Panc1 (cell line): ENCODE results near the gene HNRNPC. TPM values are rescaled to one million over a fixed set of nuclear protein-coding genes. Genes with fewer than 3 reads are reported as not detected.

Experiments
- ATAC-seq: fragments of 200-7000 bp; cut with Tn5 transposase; 2 replicates; pipeline ENCODE4 v1.9.1; 2020; ENCODE audit warnings: mild to moderate bottlenecking, moderate library complexity
- BruUV-seq: library from RNA; stranded (reverse); fragments of 400-500 nt; replicated peaks from 2 replicates; lab custom pipeline; 2021; lab: Mats Ljungman, UMichigan
- CTCF ChIA-PET: fragments of 300-600 bp; sonication (Branson Sonifier 250); formaldehyde crosslinking; loops from one replicate; lab custom pipeline; 2022; ENCODE audit warnings: antibody characterized with exemption; lab: Charles Lee
- POLR2A ChIA-PET: fragments of 300-600 bp; sonication (Branson Sonifier 250); formaldehyde crosslinking; loops from one replicate; lab custom pipeline; 2022; ENCODE audit warnings: antibody characterized with exemption; lab: Charles Lee
- DNase-seq: peaks from one replicate; pipeline ENCODE4 v3.0.0-alpha.2; 2010; ENCODE audit warnings: low read depth, low spot score
- H3K27ac ChIP-seq: 2 replicates; pipeline ENCODE4 v1.5.1; 2011; ENCODE audit warnings: mild to moderate bottlenecking, low read length, inconsistent platforms
- H3K27me3 ChIP-seq: fragments of 200-500 bp; sonication (Bioruptor generic); 2 replicates; pipeline ENCODE4 v1.6.0; 2014; ENCODE audit warnings: low read length, inconsistent platforms; ENCODE audit not compliant: control insufficient read depth, insufficient read depth
- H3K36me3 ChIP-seq: fragments of 200-500 bp; sonication (Bioruptor generic); 2 replicates; pipeline ENCODE4 v1.5.1; 2014; ENCODE audit warnings: inconsistent platforms, mild to moderate bottlenecking, low read length, moderate library complexity; ENCODE audit not compliant: control insufficient read depth, insufficient read depth
- H3K4me1 ChIP-seq: 2 replicates; pipeline ENCODE4 v1.5.1; 2011; ENCODE audit warnings: inconsistent platforms, mild to moderate bottlenecking, low read length, moderate library complexity; ENCODE audit not compliant: control insufficient read depth, insufficient read depth
- H3K4me3 ChIP-seq, 2 experiments: 2 replicates each; pipeline ENCODE4 v1.5.1; 2011 to 2012; ENCODE audit warnings: low read depth in 2 of 2, low read length in 2 of 2, mild to moderate bottlenecking in 2 of 2, inconsistent platforms in 1 of 2, moderate library complexity in 1 of 2
- H3K9me3 ChIP-seq: fragments of 200-500 bp; sonication (Bioruptor generic); 2 replicates; pipeline ENCODE4 v1.5.1; 2014; ENCODE audit warnings: low read depth, mild to moderate bottlenecking, inconsistent platforms, low read length, moderate library complexity; ENCODE audit not compliant: control insufficient read depth, insufficient read depth
- POLR2AphosphoS5 ChIP-seq: IDR thresholded peaks from 2 replicates; pipeline ENCODE4 v1.6.1; 2012; ENCODE audit warnings: mild to moderate bottlenecking, low read depth, low read length, moderate library complexity
- REST ChIP-seq, 2 experiments: IDR thresholded peaks; 2 replicates each; pipeline ENCODE4 v1.6.1; 2011 to 2012; ENCODE audit warnings: low read depth in 2 of 2, control low read depth in 1 of 2, low read length in 1 of 2, mild to moderate bottlenecking in 1 of 2, moderate library complexity in 1 of 2; ENCODE audit not compliant: insufficient read depth in 1 of 2
- SIN3A ChIP-seq: IDR thresholded peaks from 2 replicates; pipeline ENCODE4 v1.6.1; 2012; ENCODE audit warnings: low read depth, mild to moderate bottlenecking, low read length, moderate library complexity, borderline replicate concordance; ENCODE audit not compliant: insufficient read depth
- TCF7L2 ChIP-seq: IDR thresholded peaks from 2 replicates; pipeline ENCODE4 v1.6.1; 2011; ENCODE audit warnings: mild to moderate bottlenecking, low read depth, low read length, inconsistent platforms
- in situ Hi-C: cut with HindIII; loops from 2 replicates; pipeline ENCODE4 v1.10.0; 2016; ENCODE audit warnings: low sequenced_read_pairs, low pct_unique_long_range_greater_than_20kb
- intact Hi-C: fragments of 100-400 bp; cut with micrococcal nuclease; formaldehyde crosslinking; loops from one replicate; pipeline ENCODE4 v1.10.0; 2022; ENCODE audit not compliant: unreplicated experiment
- total RNA-seq: library from RNA; stranded (reverse); gene quantifications from one replicate; pipeline ENCODE4 v1.2.1, GENCODE V29; 2021; ENCODE audit not compliant: unreplicated experiment
- TF ChIP-seq, protein P1 (sequence below): fragments of 450-650 bp; IDR thresholded peaks from 2 replicates; pipeline ENCODE4 v1.5.1; 2017; ENCODE audit warnings: mild to moderate bottlenecking

The HNRNPC gene
- total RNA-seq, 1 experiment from 2014 or later, result 537 TPM

DNA sequence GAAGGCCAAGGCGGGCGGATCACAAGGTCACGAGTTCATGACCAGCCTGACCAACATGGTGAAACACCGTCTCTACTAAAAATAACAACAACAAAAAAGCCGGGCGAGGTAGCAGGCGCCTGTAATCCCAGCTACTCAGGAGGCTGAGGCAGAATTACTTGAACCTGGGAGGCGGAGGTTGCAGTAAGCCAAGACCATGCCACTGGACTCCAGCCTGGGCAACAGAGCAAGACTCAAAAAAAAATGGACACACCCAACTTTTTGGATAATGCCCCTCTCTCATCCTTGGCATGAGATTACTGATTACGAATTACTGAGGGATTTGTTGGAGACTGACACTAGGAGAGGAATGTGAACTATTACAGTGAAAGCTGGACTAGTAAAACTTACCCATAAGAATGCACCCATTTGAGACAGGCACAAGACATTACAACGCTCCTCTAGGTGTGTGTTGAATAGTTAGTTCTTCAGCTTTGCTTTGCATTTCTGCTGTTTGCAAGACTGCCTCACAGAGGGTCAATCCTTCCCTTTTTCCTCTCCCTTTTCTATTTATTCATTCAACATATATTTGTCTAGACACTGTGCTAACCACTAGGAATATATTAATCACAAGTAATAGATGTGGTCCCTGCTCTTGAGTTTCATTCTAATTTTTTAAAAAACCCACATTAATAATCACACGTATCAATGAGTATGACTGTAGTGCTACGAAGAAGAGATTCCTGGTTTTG is 67.3 kb downstream of the HNRNPC start:
- H3K4me1 ChIP-seq, result peaks cover 3% of the 10 kb centered on the region
- ATAC-seq (no peak), DNase-seq (no peak)
- in situ Hi-C loops, result no loop called here
- intact Hi-C loops, result no loop called here
- H3K4me3 ChIP-seq, result no peak overlapping the region
- ChIA-PET CTCF (no interaction called here), POLR2A (no interaction called here)
- BruUV-seq, result no TSS peak
- H3K36me3 ChIP-seq, result peaks cover 9% of the 10 kb centered on the region
- H3K27ac ChIP-seq, result no peak overlapping the region
- H3K9me3 ChIP-seq, result no peaks in the 10 kb centered on the region
- no peaks in the 10 kb centered on the region for H3K27me3 ChIP-seq
- TF ChIP-seq, protein P1, sequence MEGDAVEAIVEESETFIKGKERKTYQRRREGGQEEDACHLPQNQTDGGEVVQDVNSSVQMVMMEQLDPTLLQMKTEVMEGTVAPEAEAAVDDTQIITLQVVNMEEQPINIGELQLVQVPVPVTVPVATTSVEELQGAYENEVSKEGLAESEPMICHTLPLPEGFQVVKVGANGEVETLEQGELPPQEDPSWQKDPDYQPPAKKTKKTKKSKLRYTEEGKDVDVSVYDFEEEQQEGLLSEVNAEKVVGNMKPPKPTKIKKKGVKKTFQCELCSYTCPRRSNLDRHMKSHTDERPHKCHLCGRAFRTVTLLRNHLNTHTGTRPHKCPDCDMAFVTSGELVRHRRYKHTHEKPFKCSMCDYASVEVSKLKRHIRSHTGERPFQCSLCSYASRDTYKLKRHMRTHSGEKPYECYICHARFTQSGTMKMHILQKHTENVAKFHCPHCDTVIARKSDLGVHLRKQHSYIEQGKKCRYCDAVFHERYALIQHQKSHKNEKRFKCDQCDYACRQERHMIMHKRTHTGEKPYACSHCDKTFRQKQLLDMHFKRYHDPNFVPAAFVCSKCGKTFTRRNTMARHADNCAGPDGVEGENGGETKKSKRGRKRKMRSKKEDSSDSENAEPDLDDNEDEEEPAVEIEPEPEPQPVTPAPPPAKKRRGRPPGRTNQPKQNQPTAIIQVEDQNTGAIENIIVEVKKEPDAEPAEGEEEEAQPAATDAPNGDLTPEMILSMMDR, result no peak
- TF ChIP-seq SIN3A (no peak), POLR2AphosphoS5 (no peak; the same call in 1 of the 2 replicates), TCF7L2 (no peak), REST (IDR thresholded peaks at IDR 0.05; ENCODE audit: insufficient read depth in 1 of 2, low read depth in 2 of 2, low read length in 1 of 2) (no peak)

- BruUV-seq, result no TSS peak
- Histone ChIP-seq H3K27ac (no peak overlapping the region), H3K4me1 (peaks cover 3% of the 10 kb centered on the region), H3K36me3 (peaks cover 4% of the 10 kb centered on the region), H3K4me3 (no peak overlapping the region), H3K27me3 (no peaks in the 10 kb centered on the region), H3K9me3 (no peaks in the 10 kb centered on the region)
- intact Hi-C loops (no loop called here), in situ Hi-C loops (no loop called here)
- POLR2A ChIA-PET, result no interaction called here
- peak; percentile 72 for TF ChIP-seq POLR2AphosphoS5
- no peak for TF ChIP-seq SIN3A
- CTCF ChIA-PET, result no interaction called here
- no peak for DNase-seq
- ATAC-seq, result no peak
These were observed 68.3 kb downstream of the HNRNPC start for GRCh38 chr14:21200752-21201461.
